Measurements from ENCODE around the gene DIP2B.

The DIP2B gene

DNA sequence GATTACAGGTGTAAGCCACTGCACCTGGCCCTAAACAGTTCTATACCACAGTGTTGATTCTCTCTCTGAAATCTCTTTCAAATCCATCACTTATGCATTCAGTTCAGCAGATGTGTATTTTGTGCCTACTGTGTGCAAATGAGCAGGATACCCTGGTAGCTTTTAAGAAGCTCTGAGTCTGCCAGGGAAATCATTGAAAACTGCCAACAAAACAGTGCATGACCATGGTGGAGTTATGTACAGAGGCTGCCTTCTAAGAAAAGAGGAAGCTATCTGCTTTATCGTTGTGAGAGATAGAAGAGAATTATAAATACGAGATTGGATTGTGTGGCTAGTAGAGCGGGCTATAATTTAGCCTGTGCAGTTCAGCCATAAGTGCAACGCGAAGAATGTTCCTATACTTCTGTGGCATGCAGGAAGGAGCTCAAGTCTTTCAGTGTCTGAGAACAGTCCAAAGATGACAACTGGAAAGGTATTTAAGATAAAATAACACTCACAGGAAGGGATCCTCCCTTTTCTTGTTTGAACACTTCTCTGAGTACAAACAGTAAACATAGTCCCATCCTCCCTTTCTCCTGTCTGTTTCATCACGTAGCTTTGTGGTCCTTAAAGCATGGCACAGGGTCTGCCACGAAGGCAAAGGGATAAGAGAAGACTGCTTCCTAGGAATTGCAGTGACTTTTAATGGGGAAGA, 4.3 kb downstream of the DIP2B start:
- no peak for DNase-seq (ENCODE audit: low read depth)
- TF ChIP-seq, protein P1, sequence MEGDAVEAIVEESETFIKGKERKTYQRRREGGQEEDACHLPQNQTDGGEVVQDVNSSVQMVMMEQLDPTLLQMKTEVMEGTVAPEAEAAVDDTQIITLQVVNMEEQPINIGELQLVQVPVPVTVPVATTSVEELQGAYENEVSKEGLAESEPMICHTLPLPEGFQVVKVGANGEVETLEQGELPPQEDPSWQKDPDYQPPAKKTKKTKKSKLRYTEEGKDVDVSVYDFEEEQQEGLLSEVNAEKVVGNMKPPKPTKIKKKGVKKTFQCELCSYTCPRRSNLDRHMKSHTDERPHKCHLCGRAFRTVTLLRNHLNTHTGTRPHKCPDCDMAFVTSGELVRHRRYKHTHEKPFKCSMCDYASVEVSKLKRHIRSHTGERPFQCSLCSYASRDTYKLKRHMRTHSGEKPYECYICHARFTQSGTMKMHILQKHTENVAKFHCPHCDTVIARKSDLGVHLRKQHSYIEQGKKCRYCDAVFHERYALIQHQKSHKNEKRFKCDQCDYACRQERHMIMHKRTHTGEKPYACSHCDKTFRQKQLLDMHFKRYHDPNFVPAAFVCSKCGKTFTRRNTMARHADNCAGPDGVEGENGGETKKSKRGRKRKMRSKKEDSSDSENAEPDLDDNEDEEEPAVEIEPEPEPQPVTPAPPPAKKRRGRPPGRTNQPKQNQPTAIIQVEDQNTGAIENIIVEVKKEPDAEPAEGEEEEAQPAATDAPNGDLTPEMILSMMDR (IDR thresholded peaks at IDR 0.05; ENCODE audit: control insufficient read depth, insufficient read depth, low read depth, low read length, missing control alignments): no peak
- no peak overlapping the region for H3K4me3 ChIP-seq (ENCODE audit: control insufficient read depth, low read depth, low read length)

DNA sequence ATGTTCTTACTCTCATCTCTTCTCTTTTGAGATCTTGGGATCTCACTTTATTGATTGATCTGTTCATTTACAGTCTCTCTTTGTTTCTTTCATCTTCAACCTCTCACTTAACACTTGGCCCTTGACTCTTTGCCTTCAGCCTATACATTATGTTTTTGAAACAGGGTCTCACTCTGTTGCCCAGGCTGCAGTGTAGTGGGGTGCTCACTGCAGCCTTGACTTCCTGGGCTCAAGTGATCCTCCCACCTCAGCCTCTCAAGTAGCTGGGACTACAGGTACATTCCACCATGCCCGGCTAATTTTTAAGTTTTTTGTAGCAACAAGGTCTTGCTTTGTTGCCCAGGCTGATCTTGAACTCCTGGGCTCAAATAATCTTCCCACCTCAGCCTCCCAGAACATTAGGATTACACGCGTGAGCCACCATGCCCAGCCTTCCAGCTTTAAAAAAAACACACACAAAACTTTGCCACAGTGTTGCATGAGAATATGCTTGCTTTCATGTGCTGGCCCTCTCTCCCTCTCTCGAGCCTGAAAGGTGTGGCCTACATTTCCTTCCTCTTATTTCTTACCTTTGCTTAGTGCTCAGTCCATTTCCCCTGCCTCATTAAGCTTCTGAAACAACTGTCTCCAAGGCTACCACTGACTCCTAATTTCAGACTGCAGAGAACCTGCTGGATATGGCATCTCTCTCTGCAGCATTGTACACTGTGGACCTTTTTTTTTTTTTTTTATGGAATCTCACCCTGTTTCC, 9.9 kb downstream of the DIP2B start:
- DNase-seq (ENCODE audit: low read depth): no peak
- TF ChIP-seq, protein P1 (IDR thresholded peaks at IDR 0.05; ENCODE audit: control insufficient read depth, insufficient read depth, low read depth, low read length, missing control alignments): no peak
- H3K4me3 ChIP-seq (ENCODE audit: control insufficient read depth, low read depth, low read length): no peak overlapping the region

DNA sequence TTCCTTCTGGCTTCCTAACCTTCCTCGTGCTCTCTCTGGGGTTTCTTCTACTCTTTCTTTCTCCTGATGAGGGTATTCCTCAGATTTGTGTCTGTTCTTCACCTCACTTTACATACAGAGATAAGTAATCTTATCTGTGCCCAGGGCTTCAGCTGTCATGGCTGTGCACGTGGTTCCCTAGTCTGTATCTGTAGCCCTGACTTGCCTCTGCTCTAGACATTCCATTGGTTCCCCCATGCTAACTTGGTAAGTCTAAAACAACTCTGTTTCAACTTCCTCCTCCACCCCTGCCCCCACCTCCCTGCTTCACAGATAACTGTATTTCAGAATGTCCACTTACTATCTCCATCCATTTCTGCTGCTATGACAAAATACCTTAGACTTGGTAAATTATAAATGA, 10.8 kb downstream of the DIP2B start:
- H3K4me3 ChIP-seq (ENCODE audit: control insufficient read depth, low read depth, low read length): no peak overlapping the region
- no peak for DNase-seq (ENCODE audit: low read depth)
- TF ChIP-seq, protein P1 (IDR thresholded peaks at IDR 0.05; ENCODE audit: control insufficient read depth, insufficient read depth, low read depth, low read length, missing control alignments): no peak

DNA sequence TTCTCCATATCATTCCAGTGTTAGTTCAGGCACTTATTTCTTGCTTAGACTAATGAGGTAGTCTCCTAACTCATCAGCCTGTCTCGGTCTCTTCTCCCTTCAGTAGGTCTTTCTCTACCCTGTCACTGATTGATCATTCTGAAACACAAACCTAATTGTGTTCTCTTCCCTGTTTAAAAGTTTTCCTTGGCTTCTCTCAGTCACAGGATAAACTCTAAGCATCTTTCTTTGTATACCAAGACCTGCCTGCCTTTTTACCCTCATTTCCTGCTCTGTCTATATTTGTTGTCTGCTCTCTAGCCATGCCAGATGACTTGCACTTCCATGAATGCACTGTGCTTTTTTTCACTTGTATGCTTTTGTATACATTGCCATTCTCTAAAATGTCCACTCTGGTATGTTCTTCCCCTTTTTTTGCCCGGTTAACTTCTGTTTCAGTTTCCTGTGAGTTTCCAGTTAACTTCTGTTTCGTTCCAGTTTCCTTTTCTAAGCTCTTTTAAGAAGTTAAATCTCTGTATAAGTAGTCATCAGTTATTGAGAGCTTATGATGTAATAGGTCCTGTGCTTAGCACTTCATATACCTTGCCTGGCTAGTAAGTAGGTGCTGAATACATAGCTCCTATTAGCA, 12.8 kb downstream of the DIP2B start:
- no peak for DNase-seq (ENCODE audit: low read depth)
- H3K4me3 ChIP-seq (ENCODE audit: control insufficient read depth, low read depth, low read length): no peak overlapping the region

DNA sequence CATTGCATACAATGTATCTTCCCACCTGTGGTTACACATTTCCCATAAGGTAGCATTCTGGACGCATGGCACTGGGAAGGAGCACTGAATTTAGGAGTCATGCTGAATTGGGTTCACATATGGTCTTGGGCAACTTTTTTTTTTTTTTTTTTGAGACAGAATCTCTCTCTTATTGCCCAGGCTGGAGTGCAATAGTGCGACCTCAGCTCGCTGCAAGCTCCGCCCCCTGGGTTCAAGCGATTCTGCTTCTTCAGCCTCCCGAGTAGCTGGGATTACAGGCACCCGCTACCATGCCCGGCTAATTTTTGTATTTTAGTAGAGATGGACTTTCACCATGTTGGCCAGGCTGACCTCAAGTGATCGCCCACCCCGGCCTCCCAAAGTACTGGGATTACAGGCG, 13.3 kb downstream of the DIP2B start:
- TF ChIP-seq, protein P1 (IDR thresholded peaks at IDR 0.05; ENCODE audit: control insufficient read depth, insufficient read depth, low read depth, low read length, missing control alignments): no peak
- no peak overlapping the region for H3K4me3 ChIP-seq (ENCODE audit: control insufficient read depth, low read depth, low read length)
- DNase-seq (ENCODE audit: low read depth): no peak

More for the DNA sequence above, 12.8 kb downstream of the DIP2B start:
- TF ChIP-seq, protein P1 (IDR thresholded peaks at IDR 0.05; ENCODE audit: control insufficient read depth, insufficient read depth, low read depth, low read length, missing control alignments): no peak

DNA sequence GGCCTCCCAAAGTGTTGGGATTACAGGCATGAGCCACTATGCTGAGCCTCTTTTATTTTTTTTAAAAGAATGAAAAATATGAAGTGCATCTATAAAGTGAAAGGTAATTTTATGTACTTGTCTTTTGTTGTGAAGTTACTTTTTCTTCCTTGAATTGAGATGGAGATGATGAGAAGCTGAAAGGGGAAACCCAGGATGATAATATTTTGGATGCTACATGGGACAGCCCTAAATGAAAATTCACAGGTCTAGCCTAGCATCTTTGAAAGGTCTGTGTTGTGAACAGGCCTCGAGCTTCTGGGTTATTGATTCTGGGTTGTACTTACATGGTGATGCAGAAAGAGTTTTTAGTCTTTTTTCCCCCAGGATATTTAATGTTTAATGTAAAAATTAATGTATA, 14.6 kb downstream of the DIP2B start:
- no peak for DNase-seq (ENCODE audit: low read depth)
- no peak overlapping the region for H3K4me3 ChIP-seq (ENCODE audit: control insufficient read depth, low read depth, low read length)
- TF ChIP-seq, protein P1 (IDR thresholded peaks at IDR 0.05; ENCODE audit: control insufficient read depth, insufficient read depth, low read depth, low read length, missing control alignments): no peak

Data from AG09309 (cell line).